HepG2 (cell line): ENCODE data around the gene SLC2A13. TPM values are rescaled to one million over a fixed set of nuclear protein-coding genes. Genes with fewer than 3 reads are reported as not detected.

Source experiments
- FOSL1 ChIP-seq: sonication (generic); formaldehyde crosslinking; IDR thresholded peaks from 2 replicates; pipeline ENCODE4 v1.9.0; 2021; ENCODE audit warnings: missing genetic modification reagents, borderline replicate concordance
- GFI1 ChIP-seq: sonication (generic); formaldehyde crosslinking; IDR thresholded peaks from 2 replicates; pipeline ENCODE4 v1.5.0; 2020; ENCODE audit warnings: missing genetic modification reagents, mild to moderate bottlenecking, borderline replicate concordance
- GPBP1L1 ChIP-seq: sonication (generic); formaldehyde crosslinking; IDR thresholded peaks from 2 replicates; pipeline ENCODE4 v1.5.0; 2020; ENCODE audit warnings: mild to moderate bottlenecking, missing genetic modification reagents
- ISX ChIP-seq: sonication (generic); formaldehyde crosslinking; conservative IDR thresholded peaks from 2 replicates; pipeline ENCODE4 v1.5.0; 2020; ENCODE audit warnings: missing genetic modification reagents
- MIER3 ChIP-seq: IDR thresholded peaks from 2 replicates; pipeline ENCODE4 v1.6.1; 2016; ENCODE audit warnings: missing compliant biosample characterization, borderline replicate concordance
- MZF1 ChIP-seq: sonication (generic); formaldehyde crosslinking; IDR thresholded peaks from 2 replicates; pipeline ENCODE4 v1.8.1; 2023; ENCODE audit warnings: mild to moderate bottlenecking, missing genetic modification reagents, borderline replicate concordance
- NR0B2 ChIP-seq: sonication (generic); formaldehyde crosslinking; IDR thresholded peaks from 2 replicates; pipeline ENCODE4 v1.4.0; 2020; ENCODE audit warnings: mild to moderate bottlenecking, missing genetic modification reagents
- SALL2 ChIP-seq: sonication (generic); formaldehyde crosslinking; IDR thresholded peaks from 2 replicates; pipeline ENCODE4 v1.8.1; 2023; ENCODE audit warnings: mild to moderate bottlenecking, missing genetic modification reagents, inconsistent platforms
- ZBTB14 ChIP-seq: sonication (generic); formaldehyde crosslinking; IDR thresholded peaks from 2 replicates; pipeline ENCODE4 v1.4.0; 2020; ENCODE audit warnings: missing genetic modification reagents
- ZFP1 ChIP-seq: IDR thresholded peaks from 2 replicates; pipeline ENCODE4 v1.6.1; 2016
- ZFP41 ChIP-seq: sonication (generic); formaldehyde crosslinking; IDR thresholded peaks from 2 replicates; pipeline ENCODE4 v1.4.0; 2020; ENCODE audit warnings: mild to moderate bottlenecking, missing genetic modification reagents, borderline replicate concordance
- ZNF776 ChIP-seq: sonication (generic); formaldehyde crosslinking; IDR thresholded peaks from 2 replicates; pipeline ENCODE4 v1.4.0; 2020; ENCODE audit warnings: mild to moderate bottlenecking, missing genetic modification reagents
- ZNF784 ChIP-seq: sonication (generic); formaldehyde crosslinking; IDR thresholded peaks from 2 replicates; pipeline ENCODE4 v1.5.1; 2020; ENCODE audit warnings: missing genetic modification reagents, mild to moderate bottlenecking, borderline replicate concordance
- polyA plus RNA-seq, 8 experiments: library from polyadenylated mRNA; depleted of rRNA in 3 of 8; stranded (reverse) in 7 of 8; unstranded in 1 of 8; fragments of >200 nt; fragmentation: Illumina TruSeq in 4 of 8; extraction: Trizol in 4 of 8; gene quantifications; 2 replicates each; pipeline versions ENCODE4 v1.2.1 to v1.2.3, GENCODE V29; 2011 to 2016; ENCODE audit warnings: low read depth in 4 of 8, missing spikeins in 1 of 8, mixed read lengths in 1 of 8; ENCODE audit not compliant: insufficient read depth in 1 of 8
- total RNA-seq, 5 experiments: library from RNA; depleted of rRNA; stranded (reverse); fragments of >200 nt; fragmentation: Illumina TruSeq; extraction: Trizol; gene quantifications; 2 replicates each; pipeline ENCODE4 v1.2.3, GENCODE V29; 2016; ENCODE audit warnings: low read depth in 1 of 5

The SLC2A13 gene
- total and polyA plus RNA-seq, 2 of the 13 experiments (the other 11 are each of a cell fraction or from before 2014, with no cell fraction given): 5.5 to 6.0 TPM

GRCh38 chr12:39846971-39847650 is 258.8 kb downstream of the SLC2A13 start (continued):
- no peak for TF ChIP-seq ZBTB14 (CRISPR knock-in tag)
- TF ChIP-seq MIER3 (CRISPR knock-in tag): no peak
- TF ChIP-seq GPBP1L1: no peak
- TF ChIP-seq NR0B2 (CRISPR knock-in tag): no peak
- no peak for TF ChIP-seq SALL2 (CRISPR knock-in tag)
- no peak for TF ChIP-seq ZFP41 (CRISPR knock-in tag)
- TF ChIP-seq FOSL1: no peak
- no peak for TF ChIP-seq ZNF776
- TF ChIP-seq GFI1 (CRISPR knock-in tag): no peak
- TF ChIP-seq ISX (CRISPR knock-in tag): no peak
- no peak for TF ChIP-seq ZNF784 (CRISPR knock-in tag)
- no peak for TF ChIP-seq MZF1 (CRISPR knock-in tag)
- no peak for TF ChIP-seq ZFP1 (CRISPR knock-in tag)
